DMS53 (cell line): ENCODE results near the gene RALGPS1.

Experiments
- DNase-seq: peaks from one replicate; lab custom pipeline; 2025; lab: John Stamatoyannopoulos, UW

RALGPS1 gene

GRCh38 chr9:127102788-127103187 lies 188.2 kb downstream of the RALGPS1 start:
- no peak for DNase-seq

GRCh38 chr9:127104581-127105311 lies 190.2 kb downstream of the RALGPS1 start:
- no peak for DNase-seq

GRCh38 chr9:127105805-127106465 lies 191.4 kb downstream of the RALGPS1 start:
- DNase-seq = no peak

GRCh38 chr9:127106466-127106855 lies 191.9 kb downstream of the RALGPS1 start:
- no peak for DNase-seq

GRCh38 chr9:127107171-127107928 lies 192.8 kb downstream of the RALGPS1 start:
- no peak for DNase-seq

- no peak for DNase-seq
Measured at GRCh38 chr9:127107929-127108876, 193.6 kb downstream of the RALGPS1 start.

- DNase-seq = peak; percentile 64
Measured at GRCh38 chr9:127109212-127109711, 194.7 kb downstream of the RALGPS1 start.

- peak; percentile 38 for DNase-seq
Measured at GRCh38 chr9:127112056-127112455, 197.5 kb downstream of the RALGPS1 start.

- peak; percentile 47 for DNase-seq
Measured at GRCh38 chr9:127112735-127113161, 198.2 kb downstream of the RALGPS1 start.

GRCh38 chr9:127113191-127113972 lies 198.8 kb downstream of the RALGPS1 start:
- peak; percentile 24 for DNase-seq

GRCh38 chr9:127114606-127115005 lies 200.0 kb downstream of the RALGPS1 start:
- DNase-seq = no peak

GRCh38 chr9:127116088-127116726 lies 201.6 kb downstream of the RALGPS1 start:
- no peak for DNase-seq

- peak; percentile 19 for DNase-seq
Measured at GRCh38 chr9:127116957-127117356, 202.4 kb downstream of the RALGPS1 start.

GRCh38 chr9:127117801-127118200 lies 203.2 kb downstream of the RALGPS1 start:
- DNase-seq = no peak

- DNase-seq = no peak
Measured at GRCh38 chr9:127118597-127119319, 204.2 kb downstream of the RALGPS1 start.

- DNase-seq = no peak
Measured at GRCh38 chr9:127119320-127119709, 204.7 kb downstream of the RALGPS1 start.

- DNase-seq = no peak
Measured at GRCh38 chr9:127121628-127122175, 207.1 kb downstream of the RALGPS1 start.

GRCh38 chr9:127122176-127123063 lies 207.8 kb downstream of the RALGPS1 start, which contains the start of gene ANGPTL2:
TSS of gene ANGPTL2 (minus strand) at chr9:127122635. CDS start at chr9:127108731, 13,904 bp downstream.
- DNase-seq = peak; percentile 74
